Neutrophil (primary cell): ENCODE data around the gene COL21A1.

Experiments
- H3K27ac ChIP-seq: fragments of 200-600 bp; sonication (generic); 2 replicates; pipeline ENCODE4 v1.5.1; 2016; ENCODE audit warnings: mild to moderate bottlenecking, moderate library complexity
- H3K27me3 ChIP-seq: fragments of 200-600 bp; sonication (generic); 2 replicates; pipeline ENCODE4 v1.6.0; 2016; ENCODE audit warnings: mild to moderate bottlenecking
- H3K36me3 ChIP-seq: fragments of 200-600 bp; sonication (generic); 2 replicates; pipeline ENCODE4 v1.5.1; 2017
- H3K4me1 ChIP-seq, 2 experiments: fragments of 200-600 bp in 1 of 2; sonication (generic) in 1 of 2; 1 replicate in 1 of 2; 2 replicates in 1 of 2; pipeline versions ENCODE4 v1.5.1 to v1.6.1; 2013 to 2016; ENCODE audit warnings: low read depth in 1 of 2, low read length in 1 of 2, mild to moderate bottlenecking in 1 of 2, moderate library complexity in 1 of 2; ENCODE audit not compliant: control insufficient read depth in 1 of 2, insufficient read depth in 1 of 2
- H3K4me3 ChIP-seq, 2 experiments: fragments of 200-600 bp in 1 of 2; sonication (generic) in 1 of 2; 1 replicate in 1 of 2; 2 replicates in 1 of 2; pipeline ENCODE4 v1.5.1; 2013 to 2016; ENCODE audit warnings: low read depth in 1 of 2, low read length in 1 of 2, mild to moderate bottlenecking in 1 of 2, moderate library complexity in 1 of 2
- H3K9me3 ChIP-seq: fragments of 200-600 bp; sonication (generic); 2 replicates; pipeline ENCODE4 v1.5.1; 2016
- TF ChIP-seq, protein P1 (sequence below): fragments of 200-600 bp; sonication (generic); IDR thresholded peaks from 2 replicates; pipeline ENCODE4 v1.5.1; 2016; ENCODE audit warnings: antibody characterized with exemption

Gene COL21A1

GRCh38 chr6:56227071-56227879 is 20.1 kb downstream of the COL21A1 start:
- H3K36me3 ChIP-seq = no peaks in the 10 kb centered on the region
- H3K4me1 ChIP-seq = no peaks in the 10 kb centered on the region
- H3K27me3 ChIP-seq = no peaks in the 10 kb centered on the region
- no peaks in the 10 kb centered on the region for H3K9me3 ChIP-seq
- TF ChIP-seq, protein P1, sequence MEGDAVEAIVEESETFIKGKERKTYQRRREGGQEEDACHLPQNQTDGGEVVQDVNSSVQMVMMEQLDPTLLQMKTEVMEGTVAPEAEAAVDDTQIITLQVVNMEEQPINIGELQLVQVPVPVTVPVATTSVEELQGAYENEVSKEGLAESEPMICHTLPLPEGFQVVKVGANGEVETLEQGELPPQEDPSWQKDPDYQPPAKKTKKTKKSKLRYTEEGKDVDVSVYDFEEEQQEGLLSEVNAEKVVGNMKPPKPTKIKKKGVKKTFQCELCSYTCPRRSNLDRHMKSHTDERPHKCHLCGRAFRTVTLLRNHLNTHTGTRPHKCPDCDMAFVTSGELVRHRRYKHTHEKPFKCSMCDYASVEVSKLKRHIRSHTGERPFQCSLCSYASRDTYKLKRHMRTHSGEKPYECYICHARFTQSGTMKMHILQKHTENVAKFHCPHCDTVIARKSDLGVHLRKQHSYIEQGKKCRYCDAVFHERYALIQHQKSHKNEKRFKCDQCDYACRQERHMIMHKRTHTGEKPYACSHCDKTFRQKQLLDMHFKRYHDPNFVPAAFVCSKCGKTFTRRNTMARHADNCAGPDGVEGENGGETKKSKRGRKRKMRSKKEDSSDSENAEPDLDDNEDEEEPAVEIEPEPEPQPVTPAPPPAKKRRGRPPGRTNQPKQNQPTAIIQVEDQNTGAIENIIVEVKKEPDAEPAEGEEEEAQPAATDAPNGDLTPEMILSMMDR = no peak
- no peak overlapping the region for H3K27ac ChIP-seq
- H3K4me3 ChIP-seq = no peak overlapping the region

DNA sequence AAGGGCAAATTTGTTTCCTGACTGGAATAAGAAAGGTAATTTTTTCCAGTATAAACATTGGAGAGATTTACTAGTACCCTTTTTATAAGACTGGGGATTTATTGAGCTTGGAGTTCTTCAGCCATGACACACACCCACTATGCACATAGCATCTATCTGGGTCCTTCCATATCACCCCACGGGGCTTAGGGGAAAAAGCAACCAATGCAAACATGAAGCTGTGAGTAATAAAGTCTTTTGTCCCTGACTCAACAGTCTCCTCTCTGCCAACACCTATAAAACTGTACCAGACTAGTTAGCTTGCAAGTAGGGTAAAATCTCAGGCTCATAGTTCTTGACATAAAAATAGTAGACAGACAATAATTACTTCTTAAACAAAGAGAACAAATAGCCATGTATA is 23.4 kb downstream of the COL21A1 start:
- H3K36me3 ChIP-seq = no peaks in the 10 kb centered on the region
- no peak overlapping the region for H3K4me3 ChIP-seq
- no peak overlapping the region for H3K27ac ChIP-seq
- no peaks in the 10 kb centered on the region for H3K9me3 ChIP-seq
- TF ChIP-seq, protein P1 = no peak
- H3K4me1 ChIP-seq = no peaks in the 10 kb centered on the region
- H3K27me3 ChIP-seq = no peaks in the 10 kb centered on the region

- Histone ChIP-seq H3K4me3 (no peak overlapping the region), H3K9me3 (no peaks in the 10 kb centered on the region), H3K36me3 (no peaks in the 10 kb centered on the region), H3K4me1 (no peaks in the 10 kb centered on the region), H3K27me3 (no peaks in the 10 kb centered on the region), H3K27ac (no peak overlapping the region)
- TF ChIP-seq, protein P1 = no peak
These were observed 24.9 kb downstream of the COL21A1 start for GRCh38 chr6:56222499-56222898.

GRCh38 chr6:56220078-56220477 is 27.3 kb downstream of the COL21A1 start:
- Histone ChIP-seq H3K27me3 (no peaks in the 10 kb centered on the region), H3K4me1 (no peaks in the 10 kb centered on the region), H3K9me3 (no peaks in the 10 kb centered on the region), H3K27ac (no peak overlapping the region), H3K4me3 (no peak overlapping the region), H3K36me3 (no peaks in the 10 kb centered on the region)
- TF ChIP-seq, protein P1 = no peak

- Histone ChIP-seq H3K27ac (no peak overlapping the region), H3K9me3 (no peaks in the 10 kb centered on the region), H3K27me3 (no peaks in the 10 kb centered on the region), H3K4me1 (no peaks in the 10 kb centered on the region), H3K4me3 (no peak overlapping the region), H3K36me3 (no peaks in the 10 kb centered on the region)
- TF ChIP-seq, protein P1 = no peak
These were observed 32.7 kb downstream of the COL21A1 start for GRCh38 chr6:56214703-56215101.
